ENCODE results near the gene TNNC2.
A peak's percentile ranks its signal among the peaks of the same experiment; 100 is the strongest.
"Not testable (repeated sequence)": the region's sequence is repeated elsewhere in the genome, so short reads cannot be mapped to it uniquely, and the experiment has no call there.

The TNNC2 gene

DNA sequence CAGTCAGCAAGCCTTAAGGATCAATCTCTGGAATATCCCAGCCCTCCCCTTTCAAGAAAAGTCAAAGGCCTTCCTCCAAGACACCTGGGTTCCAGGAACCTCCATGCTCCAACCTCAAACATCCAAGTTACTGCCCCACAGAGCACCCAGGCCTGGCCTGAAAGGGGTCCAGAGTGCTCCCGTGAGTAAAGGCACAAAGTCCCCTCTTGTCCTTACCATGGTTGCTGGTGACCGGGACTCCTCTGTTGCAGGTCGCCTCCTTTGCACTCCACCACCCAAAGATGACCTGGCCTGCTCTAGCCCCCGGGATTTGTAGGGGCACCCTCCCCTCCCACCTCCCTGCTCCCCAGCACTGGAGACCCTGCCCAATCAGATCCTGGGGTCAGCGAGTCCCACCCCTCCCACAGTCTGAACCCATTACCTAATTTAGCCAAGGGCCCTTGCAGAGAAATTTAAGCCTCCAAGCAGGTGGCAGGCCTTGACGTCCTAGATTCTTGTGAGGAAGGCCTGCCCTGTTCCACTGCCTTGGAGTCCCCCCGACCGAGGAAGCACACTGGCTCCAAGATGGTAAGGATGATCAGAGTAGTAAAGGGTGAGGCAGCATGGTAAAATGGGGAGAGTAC is at the start of gene TNNC2:
TNNC2 (minus strand) TSS at position 283 of the 623 bp plus-strand sequence; CDS start at position 219, 64 bp downstream.
- no peak for FAIRE-seq

DNA sequence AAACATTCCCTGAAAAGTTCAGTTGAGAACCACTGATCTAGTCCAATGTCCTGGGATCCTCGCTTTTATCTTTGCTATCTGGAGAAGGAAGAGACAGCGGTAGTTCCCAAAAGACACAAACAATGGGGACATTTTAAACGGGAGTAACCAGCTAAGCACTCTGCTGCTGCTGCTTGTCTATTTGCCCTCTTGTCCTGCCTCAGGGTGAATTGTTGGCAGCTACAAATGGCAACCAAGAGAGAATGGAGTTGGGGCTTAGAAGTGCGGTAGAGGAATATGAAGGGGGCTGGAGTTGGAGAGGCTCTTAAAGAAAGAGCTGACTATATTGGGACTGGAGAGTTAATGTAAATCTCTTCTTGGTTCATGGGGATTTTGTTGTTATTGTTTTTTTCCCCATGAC is 47.5 kb upstream of the TNNC2 start:
- no peak for FAIRE-seq

DNA sequence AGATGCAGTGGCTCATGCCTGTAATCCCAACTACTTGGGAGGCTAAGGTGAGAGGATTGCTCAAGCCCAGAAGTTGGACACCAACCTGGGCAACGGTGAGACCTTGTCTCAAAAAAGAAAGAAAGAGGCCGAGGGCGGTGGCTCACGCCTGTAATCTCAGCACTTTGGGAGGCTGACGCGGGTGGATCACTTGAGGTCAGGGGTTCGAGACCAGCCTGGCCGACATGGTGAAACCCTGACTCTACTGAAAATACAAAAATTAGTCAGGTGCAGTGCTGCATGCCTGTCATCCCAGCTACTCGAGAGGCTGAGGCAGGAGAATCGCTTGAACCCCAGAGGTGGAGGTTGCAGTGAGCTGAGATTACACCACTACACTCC is 47.0 kb upstream of the TNNC2 start:
- FAIRE-seq, result not testable (repeated sequence)

DNA sequence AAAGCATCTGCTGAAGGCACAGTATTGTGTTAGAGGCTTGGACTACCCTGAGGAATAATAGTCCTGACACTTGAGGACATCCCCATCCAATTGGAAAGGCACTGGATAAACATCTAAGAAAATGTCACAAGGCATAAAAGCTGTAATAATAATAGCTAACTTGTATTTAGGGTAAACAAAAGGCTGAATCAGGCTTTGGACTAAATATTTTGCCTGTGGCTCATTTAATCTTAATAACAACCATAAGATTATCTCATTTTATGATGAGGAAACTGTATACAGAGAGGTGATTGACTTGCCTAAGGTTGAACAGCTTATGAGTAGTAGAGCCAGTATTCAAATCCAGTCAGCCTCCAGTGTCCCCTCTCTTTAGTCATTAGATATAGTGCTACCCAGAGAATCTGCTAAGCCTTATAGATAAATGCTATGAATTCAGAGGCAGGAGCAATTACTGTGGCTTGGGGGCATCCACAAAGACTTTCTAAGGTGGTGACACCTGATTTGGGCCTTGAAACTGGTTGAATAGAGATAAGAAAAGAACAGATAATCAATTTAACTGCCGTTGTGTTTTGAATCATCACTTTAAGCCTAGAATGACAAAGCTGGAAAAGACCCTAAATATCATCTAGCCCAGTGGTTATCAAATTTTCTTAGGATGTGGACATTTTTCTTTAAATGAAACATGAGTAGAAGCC is 46.4 kb upstream of the TNNC2 start:
- no peak for FAIRE-seq

DNA sequence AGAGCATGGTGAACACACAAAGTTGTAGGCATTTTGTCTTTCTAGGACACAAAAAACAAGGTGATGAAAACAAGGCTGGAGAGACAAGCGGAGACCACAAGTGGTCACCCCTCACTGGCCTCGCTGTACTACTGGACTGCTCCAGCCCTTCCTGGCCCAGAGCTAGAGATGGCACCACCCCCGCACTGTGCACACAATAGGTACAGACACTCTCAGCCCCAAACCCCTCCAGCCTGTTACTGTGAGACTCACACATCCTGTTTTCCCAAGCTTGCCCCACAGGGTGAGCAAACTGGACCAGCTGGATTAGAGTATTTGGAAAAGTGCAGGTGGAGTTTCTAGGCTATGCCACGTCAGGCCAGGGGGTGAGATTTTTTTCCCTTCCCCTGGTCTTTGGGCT is 45.5 kb upstream of the TNNC2 start:
- no peak for FAIRE-seq

DNA sequence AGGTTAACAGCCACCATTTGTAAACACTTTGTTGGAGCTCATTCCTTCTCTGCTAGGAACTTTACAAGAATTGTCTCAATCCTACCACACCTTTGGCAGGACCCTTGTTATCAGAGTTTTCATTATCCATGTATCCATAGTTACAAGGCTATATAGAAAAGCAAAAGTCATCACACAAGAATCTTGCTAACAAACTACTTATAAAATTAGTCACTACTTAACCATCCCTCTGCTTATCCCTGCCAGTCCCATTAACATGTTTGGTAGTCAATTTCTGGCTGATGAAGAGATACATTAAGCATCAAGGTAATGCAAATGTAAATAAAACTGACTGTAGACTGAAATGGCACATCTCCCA is 40.7 kb upstream of the TNNC2 start:
- FAIRE-seq, result no peak

DNA sequence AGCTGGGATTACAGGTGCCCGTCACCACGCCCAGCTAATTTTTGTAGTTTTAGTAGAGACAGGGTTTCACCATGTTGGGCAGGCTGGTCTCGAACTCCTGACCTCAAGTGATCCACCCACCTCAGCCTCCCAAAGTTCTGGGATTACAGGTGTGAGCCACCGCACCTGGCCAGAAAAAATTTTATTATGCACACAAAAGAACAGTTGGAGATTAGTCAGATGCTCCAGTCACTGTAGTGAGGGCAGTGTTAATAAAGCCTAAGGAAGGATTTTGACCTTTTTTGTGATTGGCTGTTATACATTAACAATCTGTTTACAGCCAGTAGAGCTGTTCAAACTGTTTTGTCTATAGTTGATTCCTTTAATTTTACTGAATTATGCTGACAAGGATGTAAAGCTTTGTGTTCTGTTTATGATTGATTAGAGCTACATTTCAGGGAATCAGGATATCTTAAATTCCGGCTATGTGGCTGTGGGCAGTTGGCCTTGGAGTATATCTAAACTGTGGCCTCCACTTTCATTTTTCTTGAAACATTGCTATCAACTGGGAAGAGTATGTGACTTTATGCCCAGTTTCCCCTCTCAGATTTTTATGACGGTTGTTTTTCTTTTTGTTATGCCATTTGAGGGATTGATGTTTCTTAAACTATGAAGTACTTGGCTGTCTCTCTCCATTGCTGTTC is 40.2 kb upstream of the TNNC2 start:
- no peak for FAIRE-seq

DNA sequence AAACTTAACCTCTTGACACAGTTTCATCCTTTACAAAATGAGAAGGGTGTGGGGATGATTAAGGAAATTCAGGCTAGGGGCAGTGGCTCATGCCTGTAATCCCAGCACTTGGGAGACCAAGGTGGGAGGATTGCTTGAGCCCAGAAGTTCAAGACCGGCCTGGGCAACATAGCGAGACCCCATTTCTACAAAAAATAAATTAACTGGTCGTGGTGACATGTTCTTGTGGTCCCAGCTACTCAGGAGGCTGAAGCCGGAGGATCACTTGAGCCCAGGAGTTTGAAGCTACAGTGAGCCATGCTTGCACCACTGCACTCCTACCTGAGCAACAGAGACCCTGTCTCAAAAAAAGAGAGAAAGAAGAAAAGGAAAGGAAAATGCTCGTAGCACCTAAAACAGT is 39.3 kb upstream of the TNNC2 start:
- no peak for FAIRE-seq

DNA sequence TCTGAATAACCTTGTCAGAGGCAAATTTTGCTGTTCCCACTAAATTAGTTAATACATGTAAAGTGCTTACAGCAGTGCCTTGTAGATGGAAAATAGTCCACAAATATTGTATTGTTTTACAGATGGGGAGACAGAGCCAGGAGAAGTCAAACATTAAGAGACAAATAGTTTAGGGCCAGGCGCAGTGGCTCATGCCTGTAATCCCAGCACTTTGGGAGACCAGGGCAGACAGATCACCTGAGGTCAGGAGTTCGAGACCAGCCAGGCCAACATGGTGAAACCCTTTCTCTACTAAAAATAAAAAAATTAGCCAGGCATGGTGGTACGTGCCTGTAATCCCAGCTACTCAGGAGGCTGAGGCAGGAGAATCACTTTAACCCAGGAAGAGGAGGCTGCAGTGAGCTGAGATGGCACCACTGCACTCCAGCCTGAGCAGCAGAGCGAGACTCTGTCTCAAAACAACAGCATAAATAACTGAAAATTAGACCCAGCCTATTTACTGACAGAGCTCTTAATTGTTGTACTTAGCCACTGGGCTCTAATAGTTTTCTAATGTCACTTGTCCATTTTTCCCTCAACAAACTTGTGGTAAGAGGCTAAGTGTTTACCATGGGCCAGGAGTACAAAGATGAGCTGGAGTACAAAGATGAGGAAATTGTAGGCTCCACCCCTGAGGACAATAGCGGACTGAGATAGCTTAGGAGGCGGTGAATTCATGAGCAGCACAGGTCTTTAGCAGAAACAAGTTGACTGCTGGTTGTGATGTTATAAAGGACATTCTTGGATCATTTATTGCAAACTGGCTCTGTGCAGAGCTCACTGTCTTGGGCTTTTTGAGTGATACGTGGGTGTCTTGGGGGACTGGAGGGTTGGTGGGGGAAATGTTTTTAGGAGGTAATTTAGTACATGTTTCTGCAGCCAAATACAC is 36.7 kb upstream of the TNNC2 start:
- no peak for FAIRE-seq

DNA sequence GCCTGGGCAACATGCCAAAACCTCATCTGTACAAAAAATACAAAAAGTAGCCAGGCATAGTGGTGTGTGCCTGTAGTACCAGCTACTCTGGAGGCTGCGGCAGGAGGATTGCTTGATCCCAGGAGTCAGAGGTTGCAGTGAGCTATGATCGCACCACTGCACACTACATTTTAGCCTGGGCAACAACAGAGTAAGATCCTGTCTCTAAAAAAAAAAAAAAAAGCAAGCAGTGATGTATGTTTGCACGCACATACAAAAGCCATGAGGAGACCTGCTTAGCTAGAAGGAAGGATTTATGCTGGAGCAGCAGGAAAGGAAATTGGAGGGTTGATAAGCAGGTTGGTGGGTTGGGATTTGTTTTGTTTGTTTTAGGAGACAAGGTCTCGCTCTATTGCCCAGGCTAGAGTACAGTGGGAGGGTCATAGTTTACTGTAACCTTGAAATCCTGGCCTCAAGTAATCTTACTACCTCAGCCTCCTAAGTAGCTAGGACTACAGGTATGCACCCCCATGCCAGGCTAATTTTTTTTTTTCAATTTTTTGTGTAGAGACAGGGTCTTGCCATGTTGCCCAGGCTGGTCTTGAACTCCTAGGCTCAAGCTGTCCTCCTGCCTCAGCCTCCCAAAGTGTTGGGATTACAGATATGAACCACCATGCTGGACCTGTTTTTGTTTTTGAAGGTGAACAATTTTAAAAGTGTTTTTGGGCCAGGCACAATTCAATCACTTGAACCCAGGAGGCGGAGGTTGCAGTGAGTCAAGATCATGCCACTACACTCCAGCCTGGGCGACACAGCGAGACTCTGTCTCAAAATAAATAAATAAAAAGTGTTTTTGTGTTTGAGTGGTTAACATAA is 34.3 kb upstream of the TNNC2 start:
- FAIRE-seq, result no peak

DNA sequence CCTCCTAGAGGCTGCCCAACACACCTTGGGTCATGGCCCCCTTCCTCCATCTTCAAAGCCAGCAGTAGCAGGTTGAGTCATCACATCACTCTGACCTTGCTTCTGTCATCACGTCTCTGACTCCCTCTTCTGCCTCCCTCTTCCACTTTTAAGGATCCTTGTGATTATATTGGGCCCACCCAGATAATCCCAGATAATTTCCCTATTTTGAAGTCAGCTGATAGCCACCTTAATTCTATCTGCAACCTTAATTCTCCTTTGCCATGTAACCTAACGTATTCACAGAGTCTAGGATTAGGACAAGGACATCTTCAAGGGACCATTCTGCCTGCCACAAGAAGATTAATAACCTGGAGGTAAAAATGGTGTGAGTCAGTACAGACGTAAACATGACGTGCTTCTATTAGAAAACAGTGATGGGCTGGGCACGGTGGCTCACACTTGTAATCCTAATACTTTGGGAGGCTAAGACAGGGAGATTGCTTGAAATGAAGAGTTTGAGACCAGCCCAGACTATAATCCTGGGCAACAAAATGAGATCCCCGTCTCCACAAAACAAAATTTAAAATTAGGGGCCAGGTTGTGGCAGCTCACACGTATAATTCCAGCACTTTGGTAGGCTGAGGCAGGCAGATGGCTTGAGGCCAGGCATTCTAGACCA is 33.6 kb upstream of the TNNC2 start:
- no peak for FAIRE-seq

DNA sequence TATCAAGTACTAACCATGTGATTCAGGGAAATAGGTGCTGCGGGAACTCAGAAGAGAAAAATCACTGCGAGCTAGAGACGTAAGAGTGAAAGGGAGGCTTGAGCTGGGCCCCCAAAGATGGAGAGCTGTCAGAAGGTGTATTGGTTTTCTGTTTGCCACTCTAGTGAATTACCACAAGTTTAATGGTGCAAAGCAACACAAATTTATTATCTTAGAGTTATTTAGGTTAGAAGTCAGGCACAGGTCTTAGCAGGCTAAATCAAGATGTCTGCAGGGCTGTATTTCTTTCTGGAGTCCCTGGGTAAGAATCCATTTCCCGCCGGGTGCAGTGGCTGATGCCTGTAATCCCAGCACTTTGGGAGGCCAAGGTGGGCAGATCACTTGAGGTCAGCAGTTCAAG is 32.8 kb upstream of the TNNC2 start:
- FAIRE-seq, result no peak

DNA sequence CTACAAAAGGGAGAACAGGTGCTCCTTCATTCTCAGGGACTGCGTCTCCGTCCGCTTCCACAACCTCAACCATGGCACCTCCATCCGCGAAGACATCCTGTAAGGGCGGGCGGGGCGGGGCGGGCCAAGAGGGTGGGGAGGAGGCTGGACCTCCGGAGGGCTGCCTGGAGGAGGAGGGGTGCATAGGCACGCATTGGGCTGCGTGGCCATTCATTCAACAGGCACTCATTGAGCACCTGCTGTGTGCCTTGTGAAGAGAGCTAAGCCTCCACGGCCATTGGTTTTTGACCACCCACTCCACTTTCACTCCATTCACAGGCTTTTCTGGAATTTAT is 30.7 kb upstream of the TNNC2 start:
- no peak for FAIRE-seq

DNA sequence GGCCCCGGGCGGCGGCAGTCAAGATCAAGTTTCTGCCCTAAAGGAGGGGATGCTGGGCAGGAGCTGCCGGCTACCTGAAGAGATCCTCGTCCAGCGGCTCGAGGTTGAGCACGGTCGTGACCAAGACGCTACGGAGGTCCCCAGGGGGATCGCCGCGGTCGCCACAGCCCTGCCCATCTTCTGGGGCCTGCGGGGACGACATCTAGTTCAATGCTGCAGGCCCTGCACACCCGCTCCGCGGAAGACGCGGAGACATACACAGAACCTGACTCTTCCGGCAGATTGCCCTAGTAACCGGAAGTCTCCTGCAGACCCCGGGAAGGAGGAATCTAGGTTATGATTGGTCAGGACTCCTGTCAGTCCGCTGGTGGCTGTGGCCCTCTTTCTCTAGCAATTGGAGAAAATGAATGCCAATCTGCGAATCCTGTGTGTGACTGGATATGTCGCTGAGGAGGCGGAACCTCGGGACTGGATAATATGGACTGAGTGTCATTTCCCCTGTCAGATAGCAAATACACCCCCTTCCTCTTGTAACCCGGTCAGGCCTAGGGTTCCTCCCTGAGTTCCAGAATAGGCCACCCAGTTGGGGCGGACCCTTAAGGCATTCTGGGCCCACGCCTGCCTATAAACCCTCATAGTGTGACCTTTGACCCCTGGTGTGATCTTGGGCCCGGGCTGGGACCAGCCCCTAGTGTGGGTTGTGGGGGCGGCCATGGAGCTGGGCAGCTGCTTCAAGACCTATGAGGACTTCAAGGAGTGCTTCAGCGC is 30.2 kb upstream of the TNNC2 start, which contains the start of the genes ACOT8 and ZSWIM3:
ACOT8 (minus strand) TSS at position 279 of the 768 bp plus-strand sequence; CDS start at position 202, 77 bp downstream.
ZSWIM3 (plus strand) TSS at position 501 of the 768 bp plus-strand sequence; CDS start at position 713, 212 bp downstream.
- FAIRE-seq, result peak; percentile 63

DNA sequence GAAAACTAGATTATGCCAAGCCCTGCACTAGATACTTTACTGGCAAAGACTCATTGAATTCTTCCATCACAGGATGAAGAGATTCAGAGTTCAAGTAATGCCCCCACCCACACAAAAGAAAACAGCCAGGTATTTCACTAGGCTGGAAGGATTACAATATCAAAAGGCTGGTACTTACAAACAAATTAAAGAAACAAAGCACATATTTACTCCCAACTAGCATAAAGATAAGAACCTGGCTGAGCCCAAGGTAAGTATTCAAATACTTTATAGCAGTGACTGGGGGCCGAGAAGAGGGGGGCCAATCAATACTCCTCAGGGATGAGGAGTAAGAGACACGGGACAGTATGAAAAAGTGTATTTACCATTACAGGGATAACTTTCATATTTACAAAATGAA is 26.4 kb upstream of the TNNC2 start:
- no peak for FAIRE-seq

DNA sequence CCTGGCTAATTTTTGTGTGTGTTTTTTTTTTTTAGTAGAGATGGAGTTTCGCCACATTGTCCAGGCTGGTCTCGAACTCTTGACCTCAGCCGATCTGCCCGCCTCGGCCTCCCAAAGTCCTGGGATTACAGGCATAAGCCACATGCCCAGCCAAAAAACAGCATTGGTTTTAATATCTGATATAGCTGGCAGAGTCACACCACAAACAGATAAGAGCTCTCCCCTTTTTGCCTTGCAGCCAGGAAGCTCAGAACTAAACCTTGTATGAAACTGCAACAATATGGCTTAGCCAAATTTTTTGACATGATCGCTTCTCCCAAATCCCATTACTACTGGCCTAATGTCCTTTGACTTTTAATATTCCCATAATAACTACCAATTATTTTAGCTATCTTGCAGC is 25.2 kb upstream of the TNNC2 start:
- no peak for FAIRE-seq

DNA sequence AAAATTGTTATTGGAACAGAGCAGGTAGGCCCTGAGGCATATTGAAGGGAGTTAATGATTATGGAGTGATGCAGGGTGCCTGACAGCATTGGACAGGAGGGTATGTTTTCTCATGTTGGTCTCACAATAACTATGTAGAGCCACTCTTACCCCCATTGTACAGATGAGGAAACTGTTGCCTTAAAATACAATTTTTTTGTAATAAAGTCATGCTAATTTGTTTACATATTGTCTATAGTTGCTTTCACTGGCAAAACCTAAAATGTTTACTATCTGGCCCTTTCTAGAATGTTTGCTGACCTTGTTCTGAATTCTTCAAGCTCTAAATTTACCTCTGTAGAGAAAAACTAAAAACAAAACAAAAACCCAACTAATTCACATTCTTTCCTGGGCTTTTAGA is 24.4 kb upstream of the TNNC2 start:
- no peak for FAIRE-seq

DNA sequence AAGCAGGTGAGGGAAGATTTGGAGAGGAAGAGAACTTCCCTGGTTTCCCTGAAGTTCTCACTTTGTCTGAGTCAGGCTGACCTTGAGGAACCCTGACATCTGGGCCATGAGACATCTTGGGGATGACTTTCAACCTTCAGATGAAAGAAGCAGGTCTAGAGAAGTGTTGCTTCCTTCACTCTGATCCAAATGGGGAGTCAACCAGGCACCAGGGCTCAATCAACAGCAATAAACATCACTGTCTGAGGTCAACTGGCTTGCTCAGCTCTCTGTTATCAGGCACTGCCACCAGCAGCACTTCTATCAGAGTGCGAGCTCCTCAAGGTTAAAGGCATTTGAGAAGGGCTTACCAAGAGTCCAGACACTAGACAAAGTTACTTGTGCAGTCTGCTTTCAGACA is 23.8 kb upstream of the TNNC2 start:
- FAIRE-seq, result no peak

DNA sequence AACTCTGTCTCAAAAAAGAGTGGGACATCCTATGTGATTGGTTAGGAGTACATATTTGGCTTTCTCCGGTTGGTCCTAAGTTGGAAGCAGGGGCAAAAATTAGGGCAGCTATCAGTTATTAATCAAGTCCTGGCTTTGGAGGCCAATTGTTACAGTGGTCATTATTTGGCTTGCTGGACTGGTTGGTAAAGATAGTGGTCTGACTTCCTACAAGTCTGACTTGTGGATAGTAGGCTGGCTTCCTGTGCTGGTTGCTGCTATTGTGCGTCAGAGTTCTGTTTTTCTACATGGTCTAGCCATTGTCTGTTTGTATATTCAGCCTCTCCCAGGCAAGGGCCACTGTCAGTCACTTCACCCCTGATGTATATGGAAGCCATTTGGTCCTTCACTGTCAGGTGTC is 23.1 kb upstream of the TNNC2 start:
- FAIRE-seq, result no peak

DNA sequence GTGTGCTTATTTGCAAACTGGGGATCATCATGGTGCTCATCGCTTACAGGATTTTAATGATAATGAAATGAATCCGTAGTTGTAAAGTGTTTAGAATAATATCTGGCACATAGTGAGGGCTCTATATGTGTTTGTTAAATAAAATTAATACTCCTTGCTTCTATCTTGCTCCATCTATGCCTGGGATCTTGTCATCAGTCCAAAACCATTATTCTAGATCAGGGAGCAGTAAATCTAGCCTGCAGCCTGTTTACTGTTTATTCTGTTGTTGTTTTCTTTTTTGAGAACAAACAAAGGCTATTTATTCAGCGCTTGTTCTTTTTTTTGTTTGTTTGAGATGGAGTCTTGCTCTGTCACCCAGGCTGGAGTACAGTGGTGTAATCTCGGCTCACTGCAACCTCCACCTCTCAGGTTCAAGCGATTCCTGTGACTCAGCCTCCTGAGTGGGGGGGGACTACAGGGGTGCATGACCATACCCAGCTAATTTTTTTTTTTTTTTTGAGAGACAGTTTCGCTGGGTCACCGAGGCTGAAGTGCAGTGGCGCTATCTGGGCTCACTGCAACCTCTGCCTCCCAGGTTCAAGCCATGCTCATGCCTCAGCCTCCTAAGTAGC is 22.0 kb upstream of the TNNC2 start:
- FAIRE-seq, result no peak
